B cell (primary cell): Measurements from ENCODE around the gene KIF26B.

ENCODE experiments used
- EZH2 ChIP-seq: IDR thresholded peaks from 2 replicates; pipeline ENCODE4 v1.6.1; 2012; ENCODE audit warnings: borderline replicate concordance, low read depth, mild to moderate bottlenecking, moderate library complexity, low read length; ENCODE audit not compliant: insufficient read depth, poor library complexity, severe bottlenecking
- TF ChIP-seq, protein P1 (sequence below): fragments of 200-600 bp; IDR thresholded peaks from one replicate; pipeline ENCODE4 v1.8.0; 2022; ENCODE audit warnings: antibody characterized with exemption, mild to moderate bottlenecking

DNA sequence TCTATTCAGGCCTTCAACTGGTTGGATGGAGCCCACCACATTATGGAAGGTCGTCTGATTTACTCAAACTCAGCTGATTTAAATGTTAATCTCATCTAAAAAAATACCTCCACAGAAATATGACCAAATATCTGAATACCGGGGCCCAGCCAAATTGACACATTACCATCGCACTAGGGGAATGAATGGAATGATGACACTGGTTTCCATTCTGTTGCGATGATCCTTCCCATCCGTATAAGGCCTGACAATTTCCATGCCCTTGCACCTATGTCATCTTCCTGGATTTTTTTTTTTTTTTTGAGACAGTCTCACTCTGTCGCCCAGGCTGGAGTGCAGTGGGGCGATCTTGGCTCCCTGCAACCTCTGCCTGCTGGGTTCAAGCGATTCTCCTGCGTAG, 397.5 kb downstream of the KIF26B start:
- TF ChIP-seq, protein P1, sequence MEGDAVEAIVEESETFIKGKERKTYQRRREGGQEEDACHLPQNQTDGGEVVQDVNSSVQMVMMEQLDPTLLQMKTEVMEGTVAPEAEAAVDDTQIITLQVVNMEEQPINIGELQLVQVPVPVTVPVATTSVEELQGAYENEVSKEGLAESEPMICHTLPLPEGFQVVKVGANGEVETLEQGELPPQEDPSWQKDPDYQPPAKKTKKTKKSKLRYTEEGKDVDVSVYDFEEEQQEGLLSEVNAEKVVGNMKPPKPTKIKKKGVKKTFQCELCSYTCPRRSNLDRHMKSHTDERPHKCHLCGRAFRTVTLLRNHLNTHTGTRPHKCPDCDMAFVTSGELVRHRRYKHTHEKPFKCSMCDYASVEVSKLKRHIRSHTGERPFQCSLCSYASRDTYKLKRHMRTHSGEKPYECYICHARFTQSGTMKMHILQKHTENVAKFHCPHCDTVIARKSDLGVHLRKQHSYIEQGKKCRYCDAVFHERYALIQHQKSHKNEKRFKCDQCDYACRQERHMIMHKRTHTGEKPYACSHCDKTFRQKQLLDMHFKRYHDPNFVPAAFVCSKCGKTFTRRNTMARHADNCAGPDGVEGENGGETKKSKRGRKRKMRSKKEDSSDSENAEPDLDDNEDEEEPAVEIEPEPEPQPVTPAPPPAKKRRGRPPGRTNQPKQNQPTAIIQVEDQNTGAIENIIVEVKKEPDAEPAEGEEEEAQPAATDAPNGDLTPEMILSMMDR: no peak
- no peak for TF ChIP-seq EZH2
